ENCODE measurements around the gene NEU3. TPM values are rescaled to one million over a fixed set of nuclear protein-coding genes. Genes with fewer than 3 reads are reported as not detected.
"Not testable (repeated sequence)": the region's sequence is repeated elsewhere in the genome, so short reads cannot be mapped to it uniquely, and the experiment has no call there.

The NEU3 gene
- total RNA-seq, 2 experiments from 2014 or later, result 44.8 to 56.3 TPM

GRCh38 chr11:74984070-74984469 lies 4.7 kb upstream of the NEU3 start:
- intact Hi-C loops (cut with micrococcal nuclease; ENCODE audit: unreplicated experiment), result loop anchor here (10.0 kb wide), 1 partner anchor 891 kb away; no protein-coding TSS in a partner anchor
- Histone ChIP-seq H3K4me1 (ENCODE audit: insufficient read depth, low read length, poor library complexity, severe bottlenecking) (peaks cover 5% of the 10 kb centered on the region), H3K9me2 (ENCODE audit: insufficient read depth, low read length) (no peaks in the 10 kb centered on the region), H3K27ac (ENCODE audit: low read depth, low read length, poor library complexity, severe bottlenecking) (no peak overlapping the region), H3K36me3 (ENCODE audit: insufficient read depth, low read length) (peaks cover 25% of the 10 kb centered on the region), H3K9me3 (ENCODE audit: low read length) (no peaks in the 10 kb centered on the region), H3K4me3 (ENCODE audit: low read depth, low read length, poor library complexity, severe bottlenecking) (no peak overlapping the region), H3K4me2 (ENCODE audit: low read length) (no peak overlapping the region), H3K79me2 (ENCODE audit: insufficient read depth, low read depth, low read length) (peaks cover 1% of the 10 kb centered on the region; the same call in 1 of the 2 replicates), H4K20me1 (ENCODE audit: insufficient read depth, low read length) (no peaks in the 10 kb centered on the region), H2AFZ (ENCODE audit: low read length) (no peak overlapping the region)
- POLR2A ChIA-PET, result no interaction called here
- BruUV-seq (replicated peaks), result no TSS peak
- CTCF ChIA-PET (ENCODE audit: unreplicated experiment), result no interaction called here
- no peak for DNase-seq (ENCODE audit: low spot score)
- no peak for TF ChIP-seq CTCF (conservative IDR thresholded peaks at IDR 0.05; ENCODE audit: low read length)
- TF ChIP-seq EZH2phosphoT487 (IDR thresholded peaks at IDR 0.05; ENCODE audit: borderline replicate concordance, low read depth, low read length), result no peak

GRCh38 chr11:74984730-74985129 lies 4.0 kb upstream of the NEU3 start:
- CTCF ChIA-PET (ENCODE audit: unreplicated experiment), result no interaction called here
- intact Hi-C loops (cut with micrococcal nuclease; ENCODE audit: unreplicated experiment), result loop anchor here (10.0 kb wide), 1 partner anchor 890 kb away; no protein-coding TSS in a partner anchor
- no TSS peak for BruUV-seq (replicated peaks)
- H3K9me3 ChIP-seq (ENCODE audit: low read length), result no peaks in the 10 kb centered on the region
- H3K4me1 ChIP-seq (ENCODE audit: insufficient read depth, low read length, poor library complexity, severe bottlenecking), result peaks cover 5% of the 10 kb centered on the region
- peaks cover 18% of the 10 kb centered on the region for H3K36me3 ChIP-seq (ENCODE audit: insufficient read depth, low read length)
- no peak for DNase-seq (ENCODE audit: low spot score)
- H3K4me3 ChIP-seq (ENCODE audit: low read depth, low read length, poor library complexity, severe bottlenecking), result no peak overlapping the region
- H2AFZ ChIP-seq (ENCODE audit: low read length), result no peak overlapping the region
- TF ChIP-seq CTCF (conservative IDR thresholded peaks at IDR 0.05; ENCODE audit: low read length) (no peak), EZH2phosphoT487 (IDR thresholded peaks at IDR 0.05; ENCODE audit: borderline replicate concordance, low read depth, low read length) (no peak)
- no peaks in the 10 kb centered on the region; the same call in 1 of the 2 replicates for H4K20me1 ChIP-seq (ENCODE audit: insufficient read depth, low read length)
- peaks cover 8% of the 10 kb centered on the region for H3K79me2 ChIP-seq (ENCODE audit: insufficient read depth, low read depth, low read length)
- no peak overlapping the region for H3K27ac ChIP-seq (ENCODE audit: low read depth, low read length, poor library complexity, severe bottlenecking)
- H3K9me2 ChIP-seq (ENCODE audit: insufficient read depth, low read length), result no peaks in the 10 kb centered on the region
- POLR2A ChIA-PET, result no interaction called here
- H3K4me2 ChIP-seq (ENCODE audit: low read length), result no peak overlapping the region

- intact Hi-C loops (cut with micrococcal nuclease; ENCODE audit: unreplicated experiment), result loop anchor here (10.0 kb wide), 1 partner anchor 886 kb away; no protein-coding TSS in a partner anchor
- H3K4me1 ChIP-seq (ENCODE audit: insufficient read depth, low read length, poor library complexity, severe bottlenecking), result peaks cover 44% of the 10 kb centered on the region
- no TSS peak for BruUV-seq (replicated peaks)
- peak overlapping the region; percentile 86 for H3K27ac ChIP-seq (ENCODE audit: low read depth, low read length, poor library complexity, severe bottlenecking)
- H3K9me3 ChIP-seq (ENCODE audit: low read length), result no peaks in the 10 kb centered on the region
- peak; percentile 31 for DNase-seq (ENCODE audit: low spot score)
- no peak for TF ChIP-seq CTCF (conservative IDR thresholded peaks at IDR 0.05; ENCODE audit: low read length)
- no peak for TF ChIP-seq EZH2phosphoT487 (IDR thresholded peaks at IDR 0.05; ENCODE audit: borderline replicate concordance, low read depth, low read length)
- peaks cover 10% of the 10 kb centered on the region; the same call in 1 of the 2 replicates for H4K20me1 ChIP-seq (ENCODE audit: insufficient read depth, low read length)
- H3K4me2 ChIP-seq (ENCODE audit: low read length), result peak overlapping the region; percentile 94
- peaks cover 46% of the 10 kb centered on the region for H3K79me2 ChIP-seq (ENCODE audit: insufficient read depth, low read depth, low read length)
- peaks cover 23% of the 10 kb centered on the region for H3K36me3 ChIP-seq (ENCODE audit: insufficient read depth, low read length)
- H3K4me3 ChIP-seq (ENCODE audit: low read depth, low read length, poor library complexity, severe bottlenecking), result peak overlapping the region; percentile 94
- peak overlapping the region; percentile 82; the same call in 1 of the 2 replicates for H2AFZ ChIP-seq (ENCODE audit: low read length)
- no peaks in the 10 kb centered on the region for H3K9me2 ChIP-seq (ENCODE audit: insufficient read depth, low read length)
- ChIA-PET CTCF (ENCODE audit: unreplicated experiment) (no interaction called here), POLR2A (interaction anchor here (1.2 to 3.2 kb wide), 5 partner anchors 9 to 67 kb away, joined by 3 to 21 read pairs (median 5); partner anchors contain the start of genes SPCS2 and XRRA1)
Observed at GRCh38 chr11:74989260-74989638, 516 bp downstream of the NEU3 start.

GRCh38 chr11:74990150-74990549 lies 1.4 kb downstream of the NEU3 start:
- BruUV-seq (replicated peaks); H3K9me3 ChIP-seq (ENCODE audit: low read length); CTCF ChIA-PET (ENCODE audit: unreplicated experiment); intact Hi-C loops (cut with micrococcal nuclease; ENCODE audit: unreplicated experiment); H3K27ac ChIP-seq (ENCODE audit: low read depth, low read length, poor library complexity, severe bottlenecking); H3K9me2 ChIP-seq (ENCODE audit: insufficient read depth, low read length); H4K20me1 ChIP-seq (ENCODE audit: insufficient read depth, low read length); H2AFZ ChIP-seq (ENCODE audit: low read length); DNase-seq (ENCODE audit: low spot score): not testable (repeated sequence)
- Histone ChIP-seq H3K4me2 (ENCODE audit: low read length) (peak overlapping the region; percentile 94), H3K4me3 (ENCODE audit: low read depth, low read length, poor library complexity, severe bottlenecking) (peak overlapping the region; percentile 94), H3K4me1 (ENCODE audit: insufficient read depth, low read length, poor library complexity, severe bottlenecking) (peaks cover 44% of the 10 kb centered on the region), H3K79me2 (ENCODE audit: insufficient read depth, low read depth, low read length) (peaks cover 46% of the 10 kb centered on the region), H3K36me3 (ENCODE audit: insufficient read depth, low read length) (peaks cover 32% of the 10 kb centered on the region)
- POLR2A ChIA-PET, result interaction anchor here (0.9 to 3.2 kb wide), 3 partner anchors 8 to 37 kb away, joined by 3 to 21 read pairs (median 5); no protein-coding TSS in a partner anchor

Measured in OCI-LY7 (cell line).